Measurements from ENCODE around the gene GABPA.

DNA sequence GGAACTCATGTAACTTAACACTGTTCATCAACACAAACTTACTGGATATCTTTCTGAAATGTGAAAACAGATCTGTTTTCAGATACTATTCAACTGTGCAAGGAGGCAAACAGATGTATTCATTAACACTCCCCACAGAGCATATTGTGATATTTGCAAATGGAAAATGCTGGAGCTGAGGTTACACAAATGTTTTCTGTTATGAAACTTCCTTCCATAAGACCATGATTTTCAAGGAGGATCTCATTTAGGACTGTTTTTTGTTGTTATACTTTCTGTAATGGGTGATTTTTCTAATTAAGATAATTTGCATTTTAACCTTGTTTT lies 56.1 kb downstream of the GABPA start:
- TF ChIP-seq, protein P1, sequence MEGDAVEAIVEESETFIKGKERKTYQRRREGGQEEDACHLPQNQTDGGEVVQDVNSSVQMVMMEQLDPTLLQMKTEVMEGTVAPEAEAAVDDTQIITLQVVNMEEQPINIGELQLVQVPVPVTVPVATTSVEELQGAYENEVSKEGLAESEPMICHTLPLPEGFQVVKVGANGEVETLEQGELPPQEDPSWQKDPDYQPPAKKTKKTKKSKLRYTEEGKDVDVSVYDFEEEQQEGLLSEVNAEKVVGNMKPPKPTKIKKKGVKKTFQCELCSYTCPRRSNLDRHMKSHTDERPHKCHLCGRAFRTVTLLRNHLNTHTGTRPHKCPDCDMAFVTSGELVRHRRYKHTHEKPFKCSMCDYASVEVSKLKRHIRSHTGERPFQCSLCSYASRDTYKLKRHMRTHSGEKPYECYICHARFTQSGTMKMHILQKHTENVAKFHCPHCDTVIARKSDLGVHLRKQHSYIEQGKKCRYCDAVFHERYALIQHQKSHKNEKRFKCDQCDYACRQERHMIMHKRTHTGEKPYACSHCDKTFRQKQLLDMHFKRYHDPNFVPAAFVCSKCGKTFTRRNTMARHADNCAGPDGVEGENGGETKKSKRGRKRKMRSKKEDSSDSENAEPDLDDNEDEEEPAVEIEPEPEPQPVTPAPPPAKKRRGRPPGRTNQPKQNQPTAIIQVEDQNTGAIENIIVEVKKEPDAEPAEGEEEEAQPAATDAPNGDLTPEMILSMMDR (IDR thresholded peaks at IDR 0.05; ENCODE audit: low read length), result no peak
- no peak for TF ChIP-seq EZH2 (optimal IDR thresholded peaks at IDR 0.05; ENCODE audit: low read depth, low read length)
- TF ChIP-seq EZH2phosphoT487 (IDR thresholded peaks at IDR 0.05; ENCODE audit: low read length), result no peak
